ENCODE data around the gene TMEM221.

DNA sequence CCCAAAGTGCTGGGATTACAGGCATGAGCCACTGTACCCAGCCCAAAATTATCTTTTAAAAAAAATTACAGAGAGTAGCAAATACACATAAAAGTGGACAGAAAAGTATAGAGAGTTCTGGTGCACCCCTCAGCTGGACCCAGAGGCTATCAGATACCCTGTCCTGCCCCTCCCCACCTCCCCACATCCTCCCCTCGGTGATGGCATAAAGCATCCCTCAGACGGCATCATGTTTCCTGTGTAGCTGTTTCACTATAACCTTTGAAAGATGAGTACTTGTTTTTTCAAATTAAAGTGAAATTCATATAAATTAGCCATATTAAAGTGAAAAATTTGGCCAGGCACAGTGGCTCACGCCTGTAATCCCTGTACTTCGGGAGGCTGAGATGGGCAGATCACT is 41.9 kb upstream of the TMEM221 start:
- TF ChIP-seq, protein P1, sequence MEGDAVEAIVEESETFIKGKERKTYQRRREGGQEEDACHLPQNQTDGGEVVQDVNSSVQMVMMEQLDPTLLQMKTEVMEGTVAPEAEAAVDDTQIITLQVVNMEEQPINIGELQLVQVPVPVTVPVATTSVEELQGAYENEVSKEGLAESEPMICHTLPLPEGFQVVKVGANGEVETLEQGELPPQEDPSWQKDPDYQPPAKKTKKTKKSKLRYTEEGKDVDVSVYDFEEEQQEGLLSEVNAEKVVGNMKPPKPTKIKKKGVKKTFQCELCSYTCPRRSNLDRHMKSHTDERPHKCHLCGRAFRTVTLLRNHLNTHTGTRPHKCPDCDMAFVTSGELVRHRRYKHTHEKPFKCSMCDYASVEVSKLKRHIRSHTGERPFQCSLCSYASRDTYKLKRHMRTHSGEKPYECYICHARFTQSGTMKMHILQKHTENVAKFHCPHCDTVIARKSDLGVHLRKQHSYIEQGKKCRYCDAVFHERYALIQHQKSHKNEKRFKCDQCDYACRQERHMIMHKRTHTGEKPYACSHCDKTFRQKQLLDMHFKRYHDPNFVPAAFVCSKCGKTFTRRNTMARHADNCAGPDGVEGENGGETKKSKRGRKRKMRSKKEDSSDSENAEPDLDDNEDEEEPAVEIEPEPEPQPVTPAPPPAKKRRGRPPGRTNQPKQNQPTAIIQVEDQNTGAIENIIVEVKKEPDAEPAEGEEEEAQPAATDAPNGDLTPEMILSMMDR (IDR thresholded peaks at IDR 0.05), result no peak
- no peak for TF ChIP-seq POLR2A (IDR thresholded peaks at IDR 0.05)

Measured in uterus (tissue), 2 donors.